Anterior cingulate cortex (tissue), 58 donors: ENCODE measurements around the gene MTCH2.

Experiments
- DNase-seq, 58 donors: peaks; one replicate each; lab custom pipeline; 2025; lab: John Stamatoyannopoulos, UW

Gene MTCH2

DNA sequence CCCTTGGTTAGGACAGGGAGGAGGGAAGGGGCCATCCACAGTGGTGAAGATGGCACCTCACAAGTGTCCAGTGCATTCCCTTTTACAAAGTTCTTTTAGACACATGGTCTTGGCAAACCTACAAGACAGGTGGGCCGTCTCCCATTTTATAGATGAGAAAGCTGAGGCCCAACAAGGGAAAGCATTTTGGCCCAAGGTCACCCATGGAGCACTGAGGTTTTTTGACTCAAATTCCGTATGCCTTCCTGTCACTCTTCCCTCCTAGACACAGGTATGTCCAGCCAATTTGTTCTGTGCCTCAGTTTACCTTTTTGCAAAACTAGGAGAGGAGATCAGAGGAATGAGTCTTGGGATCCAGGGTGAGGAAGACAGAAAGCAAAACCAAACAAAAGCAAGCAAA, 49.4 kb downstream of the MTCH2 start:
- DNase-seq = no peak

DNA sequence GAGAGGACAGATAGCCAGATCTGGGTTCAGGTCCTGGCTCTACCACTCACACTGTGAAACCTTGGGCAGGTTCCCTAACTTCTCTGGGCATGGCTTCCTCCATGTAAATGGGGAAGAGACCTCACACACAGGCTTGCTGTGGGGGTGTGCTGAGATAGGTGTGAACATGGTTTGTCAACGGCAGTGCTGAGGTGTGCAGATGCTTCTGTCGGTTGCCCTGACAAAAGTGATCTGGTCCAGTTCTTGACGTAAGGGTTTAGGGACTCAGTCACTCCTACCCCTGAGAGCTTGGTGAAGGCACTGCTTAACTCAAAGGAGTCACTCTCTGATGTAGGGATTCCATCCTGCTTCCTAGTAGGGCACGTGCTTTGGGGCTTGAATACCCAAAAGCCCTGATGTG, 50.1 kb downstream of the MTCH2 start:
- peak in 1 of 58 donors; percentile 48 for DNase-seq

DNA sequence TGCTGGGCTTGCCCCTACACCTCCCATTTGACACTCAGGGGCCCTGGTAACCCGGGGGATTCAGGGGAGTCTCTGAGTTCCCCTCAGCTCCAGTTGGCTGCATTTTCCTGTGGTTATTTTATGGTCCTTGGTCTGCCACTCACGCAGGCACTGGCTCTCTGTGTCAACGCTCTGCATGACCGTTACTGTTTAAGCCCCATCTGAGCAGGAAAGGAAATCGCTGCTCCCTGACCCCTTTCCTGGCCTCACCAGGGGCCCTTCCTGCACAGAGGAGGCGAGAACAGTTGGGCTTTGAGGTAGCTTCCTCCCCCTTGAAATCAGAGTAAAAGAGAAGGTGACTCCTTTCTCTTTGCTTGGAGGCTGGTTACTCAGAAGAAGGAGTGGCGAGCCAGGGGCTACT, 50.6 kb downstream of the MTCH2 start:
- DNase-seq = no peak

DNA sequence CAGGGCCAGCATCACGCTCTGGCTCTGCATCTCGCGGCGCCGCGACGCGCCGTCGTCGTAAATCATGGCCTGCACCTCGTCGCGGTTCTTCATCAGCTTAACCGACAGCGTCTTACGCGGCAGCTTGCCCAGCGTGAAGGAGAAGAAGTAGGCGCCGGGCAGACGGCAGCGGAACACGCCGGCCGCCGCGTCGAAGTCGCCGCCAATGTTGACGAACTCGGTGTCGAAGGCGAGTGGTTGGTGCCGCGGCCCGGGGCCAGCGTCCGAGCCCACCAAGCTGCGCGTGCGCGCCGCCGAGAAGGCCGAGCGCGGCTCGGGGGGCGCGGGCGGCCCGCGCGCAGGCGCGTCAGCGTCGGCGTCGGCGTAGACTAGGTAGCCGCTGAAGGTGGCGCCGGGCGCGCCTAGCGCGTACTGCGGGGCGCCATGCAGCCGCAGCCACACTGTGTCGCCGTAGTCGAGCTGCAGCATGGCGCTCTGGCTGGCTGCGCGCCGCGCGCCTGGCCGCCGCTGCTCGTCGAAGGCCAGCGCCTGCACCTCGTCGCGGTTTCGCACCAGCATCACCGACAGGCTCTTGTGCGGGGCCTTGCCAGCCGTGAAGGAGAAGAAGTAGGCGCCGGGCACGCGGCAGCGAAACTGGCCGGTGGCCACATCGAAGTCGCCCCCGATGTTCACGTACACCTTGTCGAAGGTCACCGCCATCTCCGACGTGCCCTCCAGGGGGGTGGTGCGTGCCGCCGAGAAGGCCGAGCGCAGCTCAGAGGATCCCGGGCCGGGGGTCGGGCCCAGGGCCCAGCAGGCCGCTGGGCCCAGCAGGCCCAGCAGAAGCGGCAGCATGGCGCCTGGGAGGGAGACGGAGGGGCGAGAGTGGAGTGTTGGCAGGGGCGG, 52.1 kb downstream of the MTCH2 start:
- no peak for DNase-seq

DNA sequence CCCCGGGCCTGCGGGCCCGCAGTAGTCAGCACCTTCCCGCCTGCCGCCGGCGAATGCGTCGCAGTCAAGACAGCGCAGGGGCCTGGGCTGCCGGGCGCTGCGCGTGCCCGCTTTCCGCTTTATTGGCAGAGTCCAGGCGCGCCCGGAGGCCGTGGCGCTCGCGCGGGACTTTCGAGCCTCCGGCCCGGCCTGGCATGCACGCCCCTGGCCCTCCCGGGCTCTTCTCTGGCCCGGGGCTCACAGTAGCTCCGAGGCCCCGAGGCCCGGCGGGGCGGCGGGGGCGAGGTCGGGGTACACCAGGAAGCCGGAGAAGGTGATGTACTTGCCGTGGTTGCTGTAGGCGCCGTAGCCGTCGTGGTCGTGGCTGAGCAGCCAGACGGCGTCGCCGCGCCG, 52.8 kb downstream of the MTCH2 start:
- DNase-seq = no peak

DNA sequence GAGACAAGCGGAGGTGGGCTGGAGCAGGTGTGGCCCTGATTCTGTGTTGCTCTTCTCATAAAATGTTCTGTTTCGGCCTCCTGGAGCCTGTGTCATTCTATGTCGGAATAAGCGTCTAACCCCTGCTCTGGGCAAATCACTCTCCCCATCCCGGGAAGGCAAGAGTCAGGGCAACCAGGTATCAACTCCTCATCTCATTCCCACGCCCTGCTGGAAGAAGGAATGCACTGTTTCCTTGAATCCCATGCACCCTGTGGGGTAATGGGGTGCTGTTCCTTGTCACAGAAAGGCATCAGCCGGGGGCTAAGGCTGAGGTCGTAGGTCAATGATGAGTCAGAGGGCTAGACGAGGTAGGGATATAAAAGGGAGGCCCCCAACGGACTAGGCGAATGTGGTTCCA, 53.2 kb downstream of the MTCH2 start:
- DNase-seq = no peak

DNA sequence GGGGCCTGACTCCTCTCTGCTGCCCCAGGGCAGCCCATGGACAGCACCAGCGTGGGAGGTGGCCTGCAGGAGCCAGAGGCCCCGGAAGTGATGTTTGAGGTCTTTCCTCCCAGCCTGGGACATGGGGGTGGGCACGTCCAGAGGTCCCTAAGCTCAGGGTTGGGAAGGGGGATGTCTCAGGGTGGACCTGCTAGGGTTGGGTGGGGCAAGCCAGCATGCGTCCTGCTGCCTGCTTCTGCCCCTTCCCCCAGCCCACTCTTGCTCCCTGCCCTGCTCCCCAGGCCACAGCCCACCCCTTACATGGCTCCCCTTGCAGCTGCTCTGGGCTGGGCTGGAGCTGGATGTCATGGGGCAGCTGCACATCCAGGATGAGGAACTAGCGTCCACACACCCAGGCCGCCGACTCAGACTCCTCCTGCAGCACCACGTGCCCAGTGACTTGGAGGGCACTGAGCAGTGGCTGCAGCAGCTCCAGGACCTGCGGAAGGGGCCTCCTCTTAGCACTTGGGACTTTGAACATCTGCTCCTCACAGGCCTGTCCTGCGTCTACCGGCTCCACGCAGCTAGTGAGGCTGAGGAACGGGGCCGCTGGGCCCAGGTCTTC, 54.5 kb downstream of the MTCH2 start:
- DNase-seq = peak in 19 of 58 donors; percentile 23 to 55 (median 38)

DNA sequence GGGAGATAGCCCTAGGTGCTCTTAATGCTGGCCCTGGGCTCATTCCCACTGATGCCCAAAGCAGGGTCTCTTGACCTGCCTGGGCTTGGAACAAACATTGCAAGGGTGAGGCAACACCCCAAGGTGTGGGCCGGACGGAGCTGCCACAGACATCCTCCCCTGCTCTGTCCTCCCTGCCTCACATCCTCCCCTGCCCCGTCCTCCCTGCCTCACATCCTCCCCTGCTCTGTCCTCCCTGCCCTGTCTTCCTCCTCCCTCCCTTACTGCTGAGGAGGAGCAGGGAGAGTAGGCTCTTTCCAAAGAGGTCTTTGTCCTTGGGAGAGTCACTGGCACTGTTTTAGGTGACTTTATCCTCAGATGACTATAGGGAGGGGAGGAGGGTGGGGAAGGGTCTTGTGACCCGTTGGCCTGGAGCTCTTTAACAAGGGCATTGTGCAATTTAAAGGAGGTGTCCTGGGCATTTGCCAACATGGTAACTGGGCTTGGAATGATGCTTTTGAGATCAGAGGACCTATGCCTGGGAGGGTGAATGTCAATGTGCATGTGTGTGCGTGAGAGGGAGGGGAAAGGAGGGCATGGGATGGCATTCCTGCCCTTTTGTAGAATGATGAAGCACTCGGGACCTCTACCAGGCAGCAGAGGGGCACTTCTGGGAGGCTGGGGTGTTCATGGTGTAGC, 55.2 kb downstream of the MTCH2 start:
- peak in 1 of 58 donors; percentile 51 for DNase-seq

DNA sequence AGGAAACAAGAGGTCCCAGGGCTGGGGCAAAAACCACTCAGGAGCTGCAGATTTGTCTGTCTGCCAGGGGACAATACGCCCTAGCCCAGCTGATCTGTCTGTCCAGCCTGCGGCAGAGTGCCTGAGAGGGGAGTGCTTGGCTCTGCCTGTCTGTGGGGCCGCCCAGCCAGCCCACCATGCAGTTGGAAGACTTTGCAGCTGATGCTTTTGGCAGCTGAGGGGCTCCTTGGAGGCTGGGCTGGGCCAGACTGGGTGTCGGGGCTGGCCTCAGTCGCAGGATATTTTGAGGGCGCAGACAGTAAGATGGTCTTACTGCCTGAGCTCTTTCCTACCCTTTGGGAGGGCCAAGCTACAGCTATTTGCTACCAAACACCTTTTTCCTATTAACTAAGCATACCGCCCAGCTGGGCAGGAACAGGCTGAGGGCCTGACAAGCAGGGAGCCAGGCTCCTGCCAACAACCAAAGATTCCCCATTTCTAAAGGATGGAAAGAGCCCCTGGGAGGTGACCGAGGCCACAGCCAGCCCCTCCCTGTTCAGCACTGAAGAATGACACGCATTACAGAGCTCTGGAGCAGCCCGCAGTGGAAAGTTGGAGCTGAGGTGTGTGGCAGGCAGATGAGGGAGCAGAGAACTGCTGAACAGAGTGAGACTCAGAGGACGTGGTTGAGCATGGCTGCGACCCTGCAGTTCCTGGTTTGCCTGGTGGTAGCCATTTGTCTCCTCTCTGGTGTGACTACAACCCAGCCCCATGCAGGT, 56.1 kb downstream of the MTCH2 start, which contains the start of gene FAM180B:
Gene FAM180B, plus strand, starts transcription at position 581 of the 758 bp plus-strand sequence. Its CDS starts 91 bp downstream, at position 672.
- DNase-seq = peak in 1 of 58 donors; percentile 33

DNA sequence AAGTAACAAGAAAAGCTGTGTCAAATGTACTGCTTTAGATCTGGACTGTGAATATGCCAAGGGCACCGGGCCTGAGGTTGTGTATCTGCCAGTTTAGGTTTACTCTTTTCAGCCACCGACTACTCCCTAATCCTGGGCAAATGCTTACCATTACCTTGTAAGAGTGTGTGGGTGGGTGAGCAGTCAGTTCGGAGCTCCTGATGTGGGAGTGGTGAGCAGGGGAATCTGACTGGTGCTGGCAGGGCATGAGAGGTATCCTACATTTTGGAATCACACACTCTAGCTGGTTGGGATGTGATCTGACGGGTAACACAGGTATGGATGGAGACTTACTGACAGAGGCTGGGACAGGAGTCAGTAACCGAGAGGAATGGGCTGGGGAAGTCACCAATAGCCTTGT, 58.5 kb downstream of the MTCH2 start:
- no peak for DNase-seq

DNA sequence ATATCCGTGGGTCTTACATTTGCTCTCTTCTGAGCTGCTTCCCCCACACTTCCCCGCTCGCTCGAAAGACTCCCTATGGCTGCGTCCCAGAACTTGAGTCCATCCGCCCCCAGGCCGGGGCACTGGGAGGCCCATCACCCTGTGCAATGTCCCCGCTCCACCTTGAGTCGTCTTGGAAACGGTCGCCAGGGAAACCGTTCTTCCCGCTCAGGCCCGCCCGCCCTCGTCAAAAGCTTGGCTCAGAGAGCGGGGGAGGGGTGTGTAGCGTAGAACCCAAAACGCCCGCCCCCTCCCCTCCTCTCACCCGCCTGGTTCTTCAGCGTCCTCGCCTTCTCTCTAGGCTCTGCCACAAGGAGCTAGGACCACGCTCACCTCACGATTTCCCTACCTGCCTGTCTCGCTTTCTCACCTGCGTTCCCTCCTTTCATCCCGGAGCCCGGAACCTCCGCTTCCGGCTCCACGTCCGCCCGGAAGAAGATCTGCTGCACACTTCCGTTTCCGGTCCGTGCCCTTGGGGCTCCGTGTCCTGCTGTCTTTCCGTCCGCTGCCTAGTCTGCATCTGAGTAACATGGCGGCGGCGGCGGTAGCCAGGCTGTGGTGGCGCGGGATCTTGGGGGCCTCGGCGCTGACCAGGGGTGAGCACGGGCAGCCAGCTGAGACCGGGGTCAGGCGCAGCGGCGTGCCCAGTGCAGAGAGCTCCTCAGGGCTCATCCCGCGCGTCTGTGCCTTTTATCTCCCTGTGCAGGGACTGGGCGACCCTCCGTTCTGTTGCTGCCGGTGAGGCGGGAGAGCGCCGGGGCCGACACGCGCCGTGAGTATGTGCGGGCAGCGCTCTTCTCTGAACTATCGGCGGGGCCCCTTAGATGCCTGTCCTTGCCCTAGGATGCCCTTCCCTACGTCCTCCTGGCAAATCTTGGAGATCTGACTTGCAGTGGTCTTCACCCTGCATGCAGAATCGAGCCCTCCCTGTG, 63.5 kb downstream of the MTCH2 start, which contains the start of the genes KBTBD4 and NDUFS3:
Gene KBTBD4, minus strand, starts transcription at position 447 of the 971 bp plus-strand sequence. Its CDS starts 19 bp downstream, at position 428.
Gene NDUFS3, plus strand, starts transcription at position 551 of the 971 bp plus-strand sequence. Its CDS starts 18 bp downstream, at position 569.
- DNase-seq = peak in 57 of 58 donors; percentile 57 to 95 (median 88)

DNA sequence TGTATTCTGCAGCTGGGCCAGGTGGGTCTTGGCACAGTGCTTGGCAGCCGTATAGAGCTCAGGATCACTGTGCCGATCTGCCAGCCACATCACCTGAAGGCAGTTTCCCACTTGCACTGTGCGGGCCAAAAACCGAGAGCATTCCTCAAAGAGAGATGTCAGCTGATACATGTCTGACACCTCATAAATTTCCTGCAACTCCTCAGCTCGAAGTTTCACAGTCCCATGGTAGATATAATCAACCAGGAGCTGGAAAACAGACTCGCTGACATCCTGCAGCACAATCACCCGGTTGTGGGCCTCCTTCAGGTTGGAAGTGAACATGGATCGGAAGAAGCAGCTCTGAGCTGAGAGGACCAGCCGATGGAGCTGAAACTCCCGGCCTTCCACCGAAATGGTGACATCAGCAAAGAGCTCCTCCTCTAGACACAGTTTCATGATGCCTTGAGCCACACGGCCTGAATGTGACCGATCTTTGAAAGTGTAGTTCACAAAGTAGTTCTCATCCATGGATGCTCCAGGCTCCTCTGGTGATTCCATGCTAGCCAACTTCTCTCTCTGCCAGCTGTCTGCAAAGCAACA, 64.8 kb downstream of the MTCH2 start:
- peak in 2 of 58 donors; percentile 13 to 25 for DNase-seq

DNA sequence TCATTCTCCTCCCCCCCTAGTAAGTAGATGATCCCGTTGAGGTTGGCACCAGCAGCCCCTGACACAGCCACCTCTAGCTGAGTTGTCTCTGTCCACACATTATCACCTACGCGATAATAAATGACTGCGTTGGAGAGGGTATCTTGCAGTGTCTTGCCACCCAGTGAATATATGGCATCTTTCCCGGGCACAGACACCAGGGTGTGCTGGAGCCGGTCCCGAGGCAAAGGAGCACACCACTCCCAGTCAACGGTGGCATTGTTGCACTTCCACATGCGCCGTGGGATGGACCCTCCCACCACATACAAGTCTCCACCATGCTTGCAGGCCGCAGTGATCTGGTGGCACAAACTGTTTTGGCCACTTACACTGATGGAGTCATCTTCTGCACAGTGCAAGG, 69.0 kb downstream of the MTCH2 start:
- DNase-seq = peak in 22 of 58 donors; percentile 21 to 73 (median 47)

DNA sequence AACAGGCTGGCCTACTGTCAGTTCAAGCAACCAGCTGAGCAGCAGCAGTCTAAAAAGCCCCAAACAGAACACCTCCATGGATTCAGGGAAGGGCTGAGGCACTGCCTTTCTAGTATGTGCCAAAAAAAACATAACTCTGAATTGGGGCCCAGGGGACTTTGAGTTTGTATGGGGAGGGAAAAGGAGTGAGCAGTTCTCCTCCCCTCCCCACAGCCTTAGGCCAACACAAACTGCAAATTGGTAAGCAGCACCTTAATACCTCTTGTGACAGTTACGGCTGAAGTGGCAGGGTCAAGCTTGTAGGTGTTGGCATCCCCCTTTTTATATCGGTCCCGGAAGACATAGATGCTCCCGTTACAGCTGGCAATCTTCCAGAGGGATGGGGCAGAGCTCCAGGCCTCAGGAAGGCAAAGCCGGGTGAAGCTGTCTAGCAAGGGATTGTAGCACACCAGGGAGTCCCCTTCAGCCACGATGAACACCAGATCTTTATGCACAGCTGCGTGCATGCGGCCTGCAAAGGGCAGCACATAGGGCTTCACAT, 69.6 kb downstream of the MTCH2 start:
- peak in 3 of 58 donors; percentile 45 to 55 (median 47) for DNase-seq

DNA sequence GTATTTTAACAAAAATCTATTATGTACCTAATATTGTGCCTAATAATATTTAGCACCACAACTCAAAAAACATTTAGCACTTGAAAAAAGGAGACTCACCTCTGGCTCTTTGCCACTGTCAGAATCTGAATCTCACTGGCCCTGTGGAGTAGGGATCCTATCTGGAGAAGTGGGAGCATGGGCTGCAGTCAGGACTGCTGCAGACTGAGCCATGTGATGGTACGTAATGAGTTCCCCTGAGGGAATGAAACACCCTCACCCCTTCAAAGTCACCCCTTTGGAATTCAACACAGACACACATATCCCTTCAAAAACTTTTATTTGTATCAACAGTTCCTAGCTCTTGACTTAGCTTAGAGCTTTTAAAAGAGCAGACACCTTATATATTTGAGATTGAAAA, 70.5 kb downstream of the MTCH2 start:
- DNase-seq = no peak

DNA sequence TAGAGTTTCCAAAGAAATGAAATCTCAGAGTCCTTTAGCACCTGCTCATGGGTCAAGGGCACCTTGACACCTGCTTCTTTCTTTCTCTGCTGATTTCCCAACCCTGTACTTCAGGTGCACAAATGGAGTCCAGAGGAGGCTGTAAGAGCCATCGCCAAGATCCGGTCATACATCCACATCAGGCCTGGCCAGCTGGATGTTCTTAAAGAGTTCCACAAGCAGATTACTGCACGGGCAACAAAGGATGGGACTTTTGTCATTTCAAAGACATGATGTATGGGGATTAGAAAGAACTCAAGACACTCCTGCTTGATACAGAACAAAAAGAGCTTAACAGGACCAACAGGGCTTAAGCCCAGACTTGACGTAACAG, 71.0 kb downstream of the MTCH2 start:
- no peak for DNase-seq

DNA sequence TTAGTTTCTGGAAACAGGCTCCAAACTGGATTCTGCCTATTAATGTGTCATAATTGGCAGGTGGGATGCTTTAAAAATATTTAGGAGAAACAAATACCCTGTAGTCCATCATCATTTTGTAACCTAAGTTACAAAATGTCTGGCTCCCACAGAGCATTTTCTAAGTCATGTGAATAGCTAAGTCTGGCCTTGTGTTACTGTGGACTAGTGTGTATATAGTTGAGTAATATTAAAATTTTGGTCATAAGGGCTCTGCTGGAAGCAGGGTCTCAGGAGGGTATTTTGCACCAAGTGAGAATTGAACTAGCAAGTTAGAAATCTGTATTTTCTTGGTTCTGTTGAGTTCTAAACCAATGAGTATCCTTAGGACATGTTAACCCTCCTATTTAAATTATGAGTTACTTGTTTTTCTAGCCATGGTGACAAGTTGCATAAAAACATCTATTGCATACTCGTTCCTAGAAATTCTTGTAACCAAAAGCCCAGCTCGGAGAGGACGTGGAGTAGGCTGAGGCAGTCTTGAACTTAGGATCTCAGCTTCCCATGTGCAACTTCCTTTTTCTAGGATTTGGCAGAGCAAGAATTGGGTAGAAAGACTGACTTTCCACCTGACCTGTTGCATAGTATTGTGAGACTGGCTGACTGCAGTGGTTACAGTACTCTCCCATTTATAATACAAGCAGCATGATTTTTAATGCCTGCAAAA, 71.6 kb downstream of the MTCH2 start:
- no peak for DNase-seq

DNA sequence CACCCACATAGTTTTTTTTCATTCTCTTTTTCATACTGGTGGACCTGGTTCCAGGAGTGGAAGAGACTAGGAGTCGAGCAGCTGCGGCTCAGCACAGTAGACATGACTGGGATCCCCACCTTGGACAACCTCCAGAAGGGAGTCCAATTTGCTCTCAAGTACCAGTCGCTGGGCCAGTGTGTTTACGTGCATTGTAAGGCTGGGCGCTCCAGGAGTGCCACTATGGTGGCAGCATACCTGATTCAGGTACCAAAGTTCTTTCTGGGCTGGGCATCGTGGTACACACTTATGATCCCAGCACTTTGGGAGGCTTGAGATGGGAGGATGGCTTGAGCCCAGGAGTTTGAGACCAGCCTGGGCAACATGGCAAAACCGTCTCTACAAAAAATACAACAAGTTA, 72.7 kb downstream of the MTCH2 start:
- DNase-seq = no peak
